Activated CD4-positive, alpha-beta memory T cell treated with anti-CD3 and anti-CD28 coated beads, Interleukin-2, amount 10 ng/mL, durations not matched to agents 7 days and 5 days (primary cell): ENCODE measurements around the gene GPBP1. TPM values are rescaled to one million over a fixed set of nuclear protein-coding genes. Genes with fewer than 3 reads are reported as not detected.
"Not testable (repeated sequence)": the region's sequence is repeated elsewhere in the genome, so short reads cannot be mapped to it uniquely, and the experiment has no call there.

ENCODE experiments used
- CTCF ChIA-PET: fragments of 350-600 bp; sonication (Branson Sonifier 250); formaldehyde crosslinking; loops from one replicate; lab custom pipeline; 2021; ENCODE audit warnings: antibody characterized with exemption, inconsistent platforms; lab: Charles Lee
- POLR2A ChIA-PET: fragments of 350-600 bp; sonication (Branson Sonifier 250); formaldehyde crosslinking; loops from one replicate; lab custom pipeline; 2021; ENCODE audit warnings: antibody characterized with exemption; lab: Charles Lee
- DNase-seq: peaks from one replicate; pipeline ENCODE4 v3.0.0-alpha.2; 2020
- H3K27ac Mint-ChIP-seq: one replicate; pipeline ENCODE4 v1.8.0; 2021; ENCODE audit warnings: mild to moderate bottlenecking, mixed read lengths
- H3K27me3 Mint-ChIP-seq: one replicate; pipeline ENCODE4 v1.8.0; 2021; ENCODE audit warnings: mixed read lengths
- H3K36me3 Mint-ChIP-seq: one replicate; pipeline ENCODE4 v1.8.0; 2021; ENCODE audit warnings: low read depth, mixed read lengths
- H3K4me1 Mint-ChIP-seq: one replicate; pipeline ENCODE4 v1.8.0; 2021; ENCODE audit warnings: mixed read lengths
- H3K4me3 Mint-ChIP-seq: one replicate; pipeline ENCODE4 v1.8.0; 2021; ENCODE audit warnings: mild to moderate bottlenecking, mixed read lengths
- H3K9me3 Mint-ChIP-seq: one replicate; pipeline ENCODE4 v1.8.0; 2021; ENCODE audit warnings: mixed read lengths
- total RNA-seq, 2 experiments: library from RNA; stranded (reverse); gene quantifications; one replicate each; pipeline ENCODE4 v1.2.3, GENCODE V29; 2021

Gene GPBP1
- total RNA-seq, 2 experiments from 2014 or later = 105 to 109 TPM

- no peak for DNase-seq
- ChIA-PET POLR2A (no interaction called here), CTCF (interaction anchor here (0.9 to 1.5 kb wide), 3 partner anchors 13 to 1160 kb away, joined by 3 to 5 read pairs (median 3); no protein-coding TSS in a partner anchor)
- Mint-ChIP-seq H3K9me3 (peaks cover 2% of the 10 kb centered on the region), H3K4me3 (no peak overlapping the region), H3K4me1 (peaks cover 21% of the 10 kb centered on the region), H3K27me3 (peaks cover 12% of the 10 kb centered on the region), H3K27ac (no peak overlapping the region), H3K36me3 (no peaks in the 10 kb centered on the region)
Measured at GRCh38 chr5:57302643-57303042, 128.8 kb downstream of the GPBP1 start.

- Mint-ChIP-seq H3K9me3 (peaks cover 6% of the 10 kb centered on the region), H3K36me3 (no peaks in the 10 kb centered on the region), H3K27ac (no peak overlapping the region), H3K4me3 (no peak overlapping the region), H3K4me1 (peaks cover 12% of the 10 kb centered on the region), H3K27me3 (peaks cover 12% of the 10 kb centered on the region)
- DNase-seq = no peak
- ChIA-PET POLR2A (interaction anchor here (0.9 kb wide), 1 partner anchor 1157 kb away, joined by 3 read pairs; no protein-coding TSS in a partner anchor), CTCF (interaction anchor here (1.2 kb wide), 1 partner anchor 195 kb away, joined by 3 read pairs; no protein-coding TSS in a partner anchor)
Measured at GRCh38 chr5:57303985-57304384, 130.1 kb downstream of the GPBP1 start.

GRCh38 chr5:57304931-57305330, 131.1 kb downstream of the GPBP1 start:
- Mint-ChIP-seq H3K27ac (no peak overlapping the region), H3K27me3 (peaks cover 12% of the 10 kb centered on the region), H3K4me1 (peaks cover 7% of the 10 kb centered on the region), H3K4me3 (no peak overlapping the region), H3K36me3 (no peaks in the 10 kb centered on the region), H3K9me3 (peaks cover 7% of the 10 kb centered on the region)
- CTCF ChIA-PET = interaction anchor here (0.6 kb wide), 1 partner anchor 289 kb away, joined by 3 read pairs; no protein-coding TSS in a partner anchor
- DNase-seq = no peak
- POLR2A ChIA-PET = no interaction called here

GRCh38 chr5:57306359-57306758, 132.5 kb downstream of the GPBP1 start:
- Mint-ChIP-seq H3K36me3 (no peaks in the 10 kb centered on the region), H3K9me3 (peaks cover 7% of the 10 kb centered on the region), H3K27me3 (peaks cover 12% of the 10 kb centered on the region), H3K4me3 (no peak overlapping the region), H3K4me1 (peaks cover 7% of the 10 kb centered on the region), H3K27ac (no peak overlapping the region)
- ChIA-PET POLR2A (no interaction called here), CTCF (interaction anchor here (1.3 kb wide), 1 partner anchor 168 kb away, joined by 3 read pairs; no protein-coding TSS in a partner anchor)
- no peak for DNase-seq

GRCh38 chr5:57307516-57307915, 133.7 kb downstream of the GPBP1 start:
- Mint-ChIP-seq H3K4me3 (no peak overlapping the region), H3K36me3 (no peaks in the 10 kb centered on the region), H3K4me1 (peaks cover 2% of the 10 kb centered on the region), H3K27me3 (peaks cover 12% of the 10 kb centered on the region), H3K9me3 (peaks cover 7% of the 10 kb centered on the region), H3K27ac (no peak overlapping the region)
- no peak for DNase-seq
- ChIA-PET POLR2A (no interaction called here), CTCF (no interaction called here)

- H3K27ac Mint-ChIP-seq, H3K36me3 Mint-ChIP-seq, H3K4me1 Mint-ChIP-seq, POLR2A ChIA-PET, DNase-seq, CTCF ChIA-PET, H3K9me3 Mint-ChIP-seq, H3K4me3 Mint-ChIP-seq: not testable (repeated sequence)
- H3K27me3 Mint-ChIP-seq = peaks cover 11% of the 10 kb centered on the region
Measured at GRCh38 chr5:57309022-57309421, 135.2 kb downstream of the GPBP1 start.

GRCh38 chr5:57311251-57311650, 137.4 kb downstream of the GPBP1 start:
- Mint-ChIP-seq H3K27ac (no peak overlapping the region), H3K9me3 (peaks cover 7% of the 10 kb centered on the region), H3K27me3 (peaks cover 2% of the 10 kb centered on the region), H3K4me1 (no peaks in the 10 kb centered on the region), H3K36me3 (no peaks in the 10 kb centered on the region), H3K4me3 (no peak overlapping the region)
- CTCF ChIA-PET = no interaction called here
- no peak for DNase-seq
- POLR2A ChIA-PET = no interaction called here

GRCh38 chr5:57311921-57312735, 138.3 kb downstream of the GPBP1 start:
- H3K4me3 Mint-ChIP-seq = no peak overlapping the region
- no peaks in the 10 kb centered on the region for H3K4me1 Mint-ChIP-seq
- no peaks in the 10 kb centered on the region for H3K27me3 Mint-ChIP-seq
- POLR2A ChIA-PET = no interaction called here
- no peak overlapping the region for H3K27ac Mint-ChIP-seq
- no peak for DNase-seq
- H3K9me3 Mint-ChIP-seq = peaks cover 4% of the 10 kb centered on the region
- H3K36me3 Mint-ChIP-seq = no peaks in the 10 kb centered on the region
- CTCF ChIA-PET = no interaction called here

- Mint-ChIP-seq H3K36me3 (no peaks in the 10 kb centered on the region), H3K27me3 (peaks cover 3% of the 10 kb centered on the region), H3K9me3 (peaks cover 3% of the 10 kb centered on the region), H3K27ac (no peak overlapping the region), H3K4me3 (no peak overlapping the region), H3K4me1 (no peaks in the 10 kb centered on the region)
- ChIA-PET POLR2A (no interaction called here), CTCF (no interaction called here)
- no peak for DNase-seq
Measured at GRCh38 chr5:57313716-57314115, 139.9 kb downstream of the GPBP1 start.

Other genes with a start within 250 kb of the GPBP1 start
- 10 to 100 TPM; 24.5 to 26.0 TPM for gene MIER3, start 221.9 kb upstream of the GPBP1 start, total RNA-seq